Omental fat pad (tissue), 4 donors: ENCODE data around the gene PSPC1. TPM values are rescaled to one million over a fixed set of nuclear protein-coding genes. Genes with fewer than 3 reads are reported as not detected.
"Not testable (repeated sequence)": the region's sequence is repeated elsewhere in the genome, so short reads cannot be mapped to it uniquely, and the experiment has no call there.

Experiments
- ATAC-seq: fragments of 150-250 bp; one replicate; pipeline ENCODE4 v1.9.1; 2016; ENCODE audit warnings: mild to moderate bottlenecking, moderate library complexity; ENCODE audit not compliant: low FRiP score
- DNase-seq: peaks from one replicate; pipeline ENCODE4 v3.0.0-alpha.2; 2019; ENCODE audit warnings: low spot score
- total RNA-seq, 4 donors: library from RNA; depleted of rRNA; stranded (reverse); fragments of >200 nt; gene quantifications; one replicate each; pipeline ENCODE4 v1.1.0, GENCODE V29; 2016
- TF ChIP-seq, protein P1 (sequence below), 3 donors: fragments of 450-650 bp; IDR thresholded peaks; one replicate each; pipeline ENCODE4 v1.5.1; 2016 to 2017; ENCODE audit warnings: antibody characterized with exemption in 3 of 3, mild to moderate bottlenecking in 3 of 3, moderate library complexity in 2 of 3

Gene PSPC1
- total RNA-seq, 4 donors from 2014 or later = 53.9 to 83.1 (median 69.6) TPM

DNA sequence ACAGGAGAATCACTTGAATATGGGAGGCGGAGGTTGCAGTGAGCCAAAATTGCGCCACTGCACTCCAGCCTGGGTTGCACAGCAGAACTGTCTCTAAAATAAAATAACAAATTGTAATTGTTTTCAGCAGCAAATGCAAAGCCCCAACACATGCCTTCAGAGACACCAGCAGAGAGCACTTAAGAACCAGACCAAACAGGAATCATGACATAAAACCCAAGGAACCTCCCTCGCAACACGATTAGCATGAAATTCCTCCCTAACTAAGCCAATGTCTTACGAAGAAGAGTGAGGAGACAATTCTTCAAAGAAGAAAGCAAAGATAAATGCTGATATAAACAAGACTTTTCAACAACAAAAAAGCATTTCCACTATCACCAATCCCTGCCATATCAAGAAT, 40.1 kb downstream of the PSPC1 start:
- TF ChIP-seq, protein P1, sequence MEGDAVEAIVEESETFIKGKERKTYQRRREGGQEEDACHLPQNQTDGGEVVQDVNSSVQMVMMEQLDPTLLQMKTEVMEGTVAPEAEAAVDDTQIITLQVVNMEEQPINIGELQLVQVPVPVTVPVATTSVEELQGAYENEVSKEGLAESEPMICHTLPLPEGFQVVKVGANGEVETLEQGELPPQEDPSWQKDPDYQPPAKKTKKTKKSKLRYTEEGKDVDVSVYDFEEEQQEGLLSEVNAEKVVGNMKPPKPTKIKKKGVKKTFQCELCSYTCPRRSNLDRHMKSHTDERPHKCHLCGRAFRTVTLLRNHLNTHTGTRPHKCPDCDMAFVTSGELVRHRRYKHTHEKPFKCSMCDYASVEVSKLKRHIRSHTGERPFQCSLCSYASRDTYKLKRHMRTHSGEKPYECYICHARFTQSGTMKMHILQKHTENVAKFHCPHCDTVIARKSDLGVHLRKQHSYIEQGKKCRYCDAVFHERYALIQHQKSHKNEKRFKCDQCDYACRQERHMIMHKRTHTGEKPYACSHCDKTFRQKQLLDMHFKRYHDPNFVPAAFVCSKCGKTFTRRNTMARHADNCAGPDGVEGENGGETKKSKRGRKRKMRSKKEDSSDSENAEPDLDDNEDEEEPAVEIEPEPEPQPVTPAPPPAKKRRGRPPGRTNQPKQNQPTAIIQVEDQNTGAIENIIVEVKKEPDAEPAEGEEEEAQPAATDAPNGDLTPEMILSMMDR (IDR thresholded peaks at IDR 0.05) = no peak
- no peak for DNase-seq
- no peak for ATAC-seq

DNA sequence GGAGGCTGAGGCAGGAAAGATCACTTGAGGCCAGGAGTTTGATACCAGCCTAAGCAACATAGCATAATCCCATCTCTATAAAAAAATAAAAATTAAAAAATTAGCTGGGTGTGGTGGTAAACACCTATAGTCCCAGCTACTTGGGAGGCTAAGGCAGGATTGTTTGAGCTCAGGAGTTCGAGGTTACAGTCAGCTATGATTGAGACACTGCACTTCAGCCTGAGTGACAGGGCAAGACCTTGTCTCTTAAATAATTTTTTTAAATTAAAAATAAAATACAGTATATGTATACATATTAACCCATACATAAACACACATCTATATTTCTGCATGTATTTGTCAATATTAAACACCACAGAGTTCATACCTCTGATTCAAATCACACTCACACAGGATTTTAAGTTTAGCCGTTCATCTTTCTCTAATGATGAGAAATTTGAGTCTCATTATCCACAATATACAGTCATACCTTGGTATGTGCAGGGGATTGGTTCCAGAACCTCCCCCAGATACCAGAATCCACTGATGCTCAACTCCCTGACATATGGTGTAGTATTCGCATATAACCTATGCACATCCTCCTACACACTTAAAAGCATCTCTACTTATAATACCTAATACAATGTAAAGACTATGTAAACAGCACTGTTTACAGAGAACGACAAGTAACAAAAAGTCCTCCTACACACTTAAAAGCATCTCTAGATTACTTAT, 44.7 kb downstream of the PSPC1 start:
- ATAC-seq = no peak
- TF ChIP-seq, protein P1 (IDR thresholded peaks at IDR 0.05) = no peak
- no peak for DNase-seq

DNA sequence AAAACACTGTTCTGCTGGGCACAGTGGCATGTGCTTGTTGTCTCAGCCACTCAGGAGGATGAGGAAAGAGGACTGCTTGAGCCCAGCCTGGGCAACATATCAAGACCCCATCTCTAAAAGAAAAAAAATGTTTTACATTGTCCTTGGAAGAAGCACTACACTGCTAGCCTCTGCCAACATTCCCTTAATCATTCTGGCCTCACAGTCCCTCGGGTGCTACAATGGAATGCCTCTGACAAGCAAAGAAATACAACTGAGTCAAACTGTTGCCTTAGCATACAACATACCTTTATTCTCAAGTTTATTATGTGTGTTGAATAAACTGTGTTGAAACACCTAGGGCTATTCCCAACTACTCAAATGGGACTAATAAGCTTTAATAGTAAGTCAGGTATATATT, 56.1 kb downstream of the PSPC1 start:
- ATAC-seq = no peak
- no peak for DNase-seq
- TF ChIP-seq, protein P1 (IDR thresholded peaks at IDR 0.05) = no peak

DNA sequence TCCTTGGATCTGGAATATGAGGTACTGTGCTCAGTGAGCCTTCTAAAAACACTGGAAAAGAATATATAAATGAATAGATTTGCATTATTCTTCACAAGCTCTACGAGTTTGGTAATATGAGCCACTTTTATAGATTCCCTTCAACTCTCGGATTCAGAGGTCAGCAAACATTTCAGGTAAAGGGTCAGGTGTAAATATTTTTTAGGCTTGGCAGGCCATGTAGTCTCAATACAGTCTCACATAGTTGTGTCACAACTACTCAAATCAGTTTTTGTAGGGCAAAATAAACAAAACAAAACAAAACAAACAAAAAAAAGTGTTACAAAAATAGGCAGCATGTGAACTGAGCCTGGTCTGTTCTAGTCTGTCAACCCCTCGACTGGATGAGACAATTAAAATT, 57.4 kb downstream of the PSPC1 start:
- TF ChIP-seq, protein P1 (IDR thresholded peaks at IDR 0.05) = no peak
- ATAC-seq (no peak), DNase-seq (no peak)

DNA sequence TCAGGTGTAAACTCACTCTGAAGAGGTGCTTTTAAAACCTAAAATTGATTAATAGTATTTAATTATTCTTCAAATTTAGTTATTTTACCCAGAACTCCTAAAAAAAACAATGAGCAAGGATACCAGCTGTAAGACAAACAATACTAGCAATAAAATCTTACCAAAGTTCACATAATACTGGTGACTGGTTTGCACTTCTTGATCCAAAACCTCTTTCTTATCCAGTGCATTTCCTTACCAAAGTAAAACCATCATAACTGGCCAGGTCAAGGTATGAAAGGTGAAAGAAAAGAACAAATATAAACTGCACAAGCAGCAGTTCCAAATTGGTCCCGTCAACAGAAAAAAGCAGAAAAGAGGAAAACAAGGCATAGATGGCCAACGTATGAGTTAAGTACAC, 62.7 kb downstream of the PSPC1 start:
- no peak for ATAC-seq
- no peak for DNase-seq
- TF ChIP-seq, protein P1 (IDR thresholded peaks at IDR 0.05) = no peak

DNA sequence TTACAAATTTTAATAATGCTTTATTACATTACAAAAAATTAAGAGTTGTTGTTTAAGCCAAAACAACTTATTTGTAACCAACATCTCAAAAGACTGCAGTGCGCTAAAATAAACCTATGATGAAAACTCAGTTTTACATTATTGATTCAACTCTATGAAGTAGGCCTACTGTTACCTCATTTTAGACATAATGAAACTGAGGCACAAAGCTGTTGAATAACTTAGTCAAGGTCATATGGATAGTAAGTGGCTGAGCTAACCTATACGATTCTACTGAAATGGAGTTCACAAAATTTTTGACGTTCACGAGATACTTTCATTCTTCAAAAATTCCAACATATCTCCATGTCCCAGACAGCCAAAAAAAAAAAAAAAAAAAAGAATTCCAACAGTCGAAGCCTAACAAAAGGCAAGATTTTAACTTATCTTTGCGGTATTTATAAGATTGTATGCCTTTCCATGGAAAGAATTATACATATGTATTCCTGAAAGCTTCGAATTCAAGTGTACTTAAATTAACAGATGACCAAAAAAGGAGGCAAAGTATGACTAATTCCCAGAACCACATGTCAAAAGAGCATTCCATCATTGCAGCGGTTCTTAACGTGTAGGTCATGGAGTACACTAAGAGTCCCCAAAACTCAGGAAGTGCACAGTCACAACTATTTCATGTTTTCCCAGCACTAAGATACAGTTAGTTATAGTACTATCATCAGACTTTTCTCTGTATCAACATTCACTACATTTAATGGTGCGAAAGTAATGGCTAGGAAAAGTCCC, 69.4 kb downstream of the PSPC1 start:
- DNase-seq = no peak
- TF ChIP-seq, protein P1 (IDR thresholded peaks at IDR 0.05) = no peak
- no peak for ATAC-seq

DNA sequence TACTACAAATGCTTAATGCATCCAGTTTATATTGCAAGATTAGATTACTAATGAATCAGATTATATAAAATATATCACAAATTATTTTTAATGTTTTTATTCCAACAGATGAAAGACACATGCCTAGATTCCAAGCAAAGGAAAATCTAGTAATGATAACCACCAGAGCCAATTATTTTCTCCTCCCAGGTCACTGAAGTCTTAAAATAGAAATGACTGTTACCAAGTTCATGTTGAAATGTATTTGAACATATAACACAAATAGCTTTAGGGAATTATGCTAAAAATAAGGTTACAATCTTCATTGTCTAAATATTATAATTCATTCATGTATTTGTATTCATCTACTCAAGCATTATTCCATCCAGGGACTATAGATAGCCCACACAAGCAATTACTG, 73.0 kb downstream of the PSPC1 start:
- ATAC-seq, DNase-seq: not testable (repeated sequence)

DNA sequence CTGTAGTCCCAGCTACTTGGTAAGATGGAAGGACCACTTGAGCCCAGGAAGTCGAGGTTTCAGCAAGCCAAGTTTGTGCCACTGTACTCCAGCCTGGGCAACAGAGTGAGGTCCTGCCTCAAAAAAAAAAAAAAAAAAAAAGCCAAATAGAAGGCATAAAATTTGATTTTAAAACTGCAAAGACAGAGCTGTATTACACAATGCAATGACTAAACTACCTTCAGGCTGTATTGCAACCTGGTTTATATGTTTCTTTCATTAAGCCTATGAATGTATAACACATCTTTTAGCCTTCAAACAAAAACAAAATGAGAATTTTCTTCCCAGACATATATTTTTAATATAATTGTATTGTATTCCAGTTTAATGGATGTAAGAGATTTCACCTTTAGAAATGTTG, 73.7 kb downstream of the PSPC1 start:
- ATAC-seq = not testable (repeated sequence)

DNA sequence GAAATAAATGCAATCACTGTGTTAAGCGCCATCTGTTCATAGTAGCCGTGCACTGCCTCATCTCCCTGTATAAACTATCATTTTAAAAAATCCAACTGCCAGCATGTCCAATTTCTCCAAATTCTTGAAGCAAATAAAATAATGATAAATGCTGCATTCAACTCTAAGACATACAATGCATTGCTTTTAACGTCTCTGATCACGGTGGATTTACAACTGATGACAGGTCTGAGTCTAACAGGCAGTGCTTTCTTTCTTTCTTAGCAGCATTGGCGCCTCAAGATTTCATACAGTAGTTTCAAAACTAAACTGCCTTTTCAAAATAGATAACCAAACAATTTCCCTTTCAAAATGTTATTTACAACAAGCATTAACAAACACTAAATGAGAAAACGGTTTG, 78.5 kb downstream of the PSPC1 start:
- not testable (repeated sequence) for ATAC-seq

More for the DNA sequence above, 73.7 kb downstream of the PSPC1 start:
- not testable (repeated sequence) for DNase-seq

DNA sequence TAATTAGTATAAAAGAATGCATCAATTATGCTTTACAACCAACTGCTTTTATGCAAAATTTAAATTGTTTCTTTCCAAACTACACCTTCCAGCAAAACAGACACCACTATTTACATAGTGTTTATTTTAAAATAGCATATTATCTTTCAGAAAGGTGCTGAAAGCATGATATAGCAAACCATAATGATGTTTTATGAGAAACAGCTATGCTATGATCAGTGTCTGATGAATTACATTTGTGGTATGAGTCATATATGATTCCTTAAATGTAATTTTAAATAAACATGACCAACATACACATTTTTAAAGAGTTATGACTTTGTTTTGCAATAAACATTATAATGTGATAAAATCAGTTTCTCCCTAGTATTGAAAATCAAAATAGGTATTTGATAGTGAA, 81.1 kb downstream of the PSPC1 start:
- ATAC-seq, DNase-seq: not testable (repeated sequence)

More for the DNA sequence above, 78.5 kb downstream of the PSPC1 start:
- DNase-seq = not testable (repeated sequence)

DNA sequence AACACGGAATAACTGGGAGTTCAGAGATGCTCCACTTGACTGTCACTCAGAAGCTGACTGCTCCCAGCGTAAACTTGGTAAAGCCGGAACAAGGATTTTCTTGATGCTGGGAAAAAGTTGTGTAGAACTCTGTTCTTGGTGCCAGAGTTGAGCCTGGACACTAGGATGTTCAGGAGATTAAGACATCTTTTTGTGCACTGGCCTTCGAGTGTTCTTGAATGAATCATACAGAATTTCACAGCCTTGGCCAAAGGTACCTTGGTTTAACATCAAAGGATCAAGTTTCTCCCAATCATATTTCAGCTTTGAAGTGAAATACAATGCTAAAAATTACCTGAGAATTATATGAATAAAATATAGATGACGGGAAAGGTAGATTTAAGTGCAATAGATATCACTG, 81.8 kb downstream of the PSPC1 start:
- DNase-seq, ATAC-seq: not testable (repeated sequence)
